ENCODE data around the gene SEC14L3. TPM values are rescaled to one million over a fixed set of nuclear protein-coding genes. Genes with fewer than 3 reads are reported as not detected.

The SEC14L3 gene
- total RNA-seq, 4 donors from 2014 or later, result not detected

- H3K9me3 ChIP-seq, result peaks cover 0 to 8% (median 0%) of the 10 kb centered on the region in 4 donors
- H3K36me3 ChIP-seq, result no peaks in the 10 kb centered on the region
- 85% methylated on average over 2 of the region's 4 CpGs for WGBS
- H3K4me3 ChIP-seq, result no peak overlapping the region
- no peak for DNase-seq (ENCODE audit: extremely low spot score)
- H3K27ac ChIP-seq (replicated peaks in 1 of 4), result no peak overlapping the region
- no peaks in the 10 kb centered on the region for H3K27me3 ChIP-seq
- H3K4me1 ChIP-seq, result no peaks in the 10 kb centered on the region
- TF ChIP-seq, protein P1, sequence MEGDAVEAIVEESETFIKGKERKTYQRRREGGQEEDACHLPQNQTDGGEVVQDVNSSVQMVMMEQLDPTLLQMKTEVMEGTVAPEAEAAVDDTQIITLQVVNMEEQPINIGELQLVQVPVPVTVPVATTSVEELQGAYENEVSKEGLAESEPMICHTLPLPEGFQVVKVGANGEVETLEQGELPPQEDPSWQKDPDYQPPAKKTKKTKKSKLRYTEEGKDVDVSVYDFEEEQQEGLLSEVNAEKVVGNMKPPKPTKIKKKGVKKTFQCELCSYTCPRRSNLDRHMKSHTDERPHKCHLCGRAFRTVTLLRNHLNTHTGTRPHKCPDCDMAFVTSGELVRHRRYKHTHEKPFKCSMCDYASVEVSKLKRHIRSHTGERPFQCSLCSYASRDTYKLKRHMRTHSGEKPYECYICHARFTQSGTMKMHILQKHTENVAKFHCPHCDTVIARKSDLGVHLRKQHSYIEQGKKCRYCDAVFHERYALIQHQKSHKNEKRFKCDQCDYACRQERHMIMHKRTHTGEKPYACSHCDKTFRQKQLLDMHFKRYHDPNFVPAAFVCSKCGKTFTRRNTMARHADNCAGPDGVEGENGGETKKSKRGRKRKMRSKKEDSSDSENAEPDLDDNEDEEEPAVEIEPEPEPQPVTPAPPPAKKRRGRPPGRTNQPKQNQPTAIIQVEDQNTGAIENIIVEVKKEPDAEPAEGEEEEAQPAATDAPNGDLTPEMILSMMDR (IDR thresholded peaks at IDR 0.05), result no peak
- TF ChIP-seq EP300 (IDR thresholded peaks at IDR 0.05) (no peak), POLR2AphosphoS5 (IDR thresholded peaks at IDR 0.05) (no peak), POLR2A (IDR thresholded peaks at IDR 0.05; ENCODE audit: low read depth) (no peak)
- intact Hi-C loops (cut with DNase I), result no loop called here
Measured at GRCh38 chr22:30514252-30514651, 42.4 kb upstream of the SEC14L3 start.

GRCh38 chr22:30513462-30513861, 41.6 kb upstream of the SEC14L3 start:
- no peaks in the 10 kb centered on the region for H3K4me1 ChIP-seq
- H3K27me3 ChIP-seq, result no peaks in the 10 kb centered on the region
- H3K36me3 ChIP-seq, result no peaks in the 10 kb centered on the region
- TF ChIP-seq POLR2A (IDR thresholded peaks at IDR 0.05; ENCODE audit: low read depth) (no peak), POLR2AphosphoS5 (IDR thresholded peaks at IDR 0.05) (no peak), EP300 (IDR thresholded peaks at IDR 0.05) (no peak)
- TF ChIP-seq, protein P1 (IDR thresholded peaks at IDR 0.05), result no peak
- WGBS, result 96% methylated on average over 6 of the region's 6 CpGs
- H3K4me3 ChIP-seq, result no peak overlapping the region
- H3K27ac ChIP-seq (replicated peaks in 1 of 4), result no peak overlapping the region
- peaks cover 0 to 8% (median 0%) of the 10 kb centered on the region in 4 donors for H3K9me3 ChIP-seq
- no peak for DNase-seq (ENCODE audit: extremely low spot score)
- intact Hi-C loops (cut with DNase I), result no loop called here

GRCh38 chr22:30511911-30512310, 40.1 kb upstream of the SEC14L3 start:
- WGBS, result 88% methylated on average over 7 of the region's 7 CpGs
- H3K27ac ChIP-seq (replicated peaks in 1 of 4), result no peak overlapping the region
- TF ChIP-seq POLR2A (IDR thresholded peaks at IDR 0.05; ENCODE audit: low read depth), result no peak
- no peak for TF ChIP-seq POLR2AphosphoS5 (IDR thresholded peaks at IDR 0.05)
- TF ChIP-seq EP300 (IDR thresholded peaks at IDR 0.05), result no peak
- TF ChIP-seq, protein P1 (IDR thresholded peaks at IDR 0.05), result no peak

GRCh38 chr22:30511109-30511508, 39.3 kb upstream of the SEC14L3 start:
- H3K9me3 ChIP-seq, result peaks cover 0 to 8% (median 0%) of the 10 kb centered on the region in 4 donors
- H3K4me1 ChIP-seq, result no peaks in the 10 kb centered on the region
- H3K36me3 ChIP-seq, result no peaks in the 10 kb centered on the region
- H3K4me3 ChIP-seq, result no peak overlapping the region
- TF ChIP-seq EP300 (IDR thresholded peaks at IDR 0.05) (no peak), POLR2A (IDR thresholded peaks at IDR 0.05; ENCODE audit: low read depth) (no peak), POLR2AphosphoS5 (IDR thresholded peaks at IDR 0.05) (no peak)
- TF ChIP-seq, protein P1 (IDR thresholded peaks at IDR 0.05), result no peak
- H3K27me3 ChIP-seq, result peaks cover 0 to 19% (median 0%) of the 10 kb centered on the region in 4 donors
- no peak for DNase-seq (ENCODE audit: extremely low spot score)
- intact Hi-C loops (cut with DNase I), result no loop called here
- H3K27ac ChIP-seq (replicated peaks in 1 of 4), result no peak overlapping the region
- 79% methylated on average over 9 of the region's 9 CpGs for WGBS

More at GRCh38 chr22:30511911-30512310, 40.1 kb upstream of the SEC14L3 start:
- intact Hi-C loops (cut with DNase I), result no loop called here
- no peaks in the 10 kb centered on the region for H3K4me1 ChIP-seq
- peaks cover 0 to 8% (median 0%) of the 10 kb centered on the region in 4 donors for H3K9me3 ChIP-seq
- no peaks in the 10 kb centered on the region for H3K36me3 ChIP-seq
- H3K27me3 ChIP-seq, result peaks cover 0 to 10% (median 0%) of the 10 kb centered on the region in 4 donors
- no peak overlapping the region for H3K4me3 ChIP-seq
- DNase-seq (ENCODE audit: extremely low spot score), result no peak

- Histone ChIP-seq H3K27ac (replicated peaks in 1 of 4) (no peak overlapping the region), H3K27me3 (peaks cover 0 to 47% (median 12%) of the 10 kb centered on the region in 4 donors), H3K4me3 (no peak overlapping the region), H3K4me1 (peaks cover 0 to 7% (median 4%) of the 10 kb centered on the region in 4 donors), H3K36me3 (no peaks in the 10 kb centered on the region), H3K9me3 (peaks cover 0 to under 1% (median 0%) of the 10 kb centered on the region in 4 donors)
- TF ChIP-seq POLR2AphosphoS5 (IDR thresholded peaks at IDR 0.05) (no peak), EP300 (IDR thresholded peaks at IDR 0.05) (no peak), POLR2A (IDR thresholded peaks at IDR 0.05; ENCODE audit: low read depth) (no peak)
- TF ChIP-seq, protein P1 (IDR thresholded peaks at IDR 0.05), result no peak
- intact Hi-C loops (cut with DNase I), result no loop called here
- DNase-seq (ENCODE audit: extremely low spot score), result no peak
- WGBS, result 95% methylated on average over 5 of the region's 5 CpGs
Measured at GRCh38 chr22:30508216-30508615, 36.4 kb upstream of the SEC14L3 start.
